Measurements from ENCODE around the gene ANKRD33B. TPM values are rescaled to one million over a fixed set of nuclear protein-coding genes. Genes with fewer than 3 reads are reported as not detected.
"Not testable (repeated sequence)": the region's sequence is repeated elsewhere in the genome, so short reads cannot be mapped to it uniquely, and the experiment has no call there.

ANKRD33B gene
- total and polyA plus RNA-seq, 2 of the 13 experiments (the other 11 are each of a cell fraction or from before 2014, with no cell fraction given) = 0.02 TPM; not detected in 1

DNA sequence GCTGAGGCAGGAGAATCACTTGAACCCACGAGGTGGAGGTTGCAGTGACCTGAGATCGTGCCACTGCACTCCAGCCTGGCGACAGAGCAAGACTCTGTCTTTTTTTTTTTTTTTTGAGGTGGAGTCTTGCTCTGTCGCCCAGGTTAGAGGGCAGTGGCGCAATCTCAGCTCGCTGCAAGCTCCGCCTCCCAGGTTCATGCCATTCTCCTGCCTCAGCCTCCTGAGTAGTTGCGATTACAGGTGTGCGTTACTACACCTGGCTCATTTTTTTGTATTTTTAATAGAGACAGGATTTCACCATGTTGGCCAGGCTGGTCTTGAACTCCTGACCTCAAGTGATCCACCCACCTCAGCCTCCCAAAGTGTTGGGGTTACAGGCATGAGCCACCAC is 42.8 kb downstream of the ANKRD33B start:
- H3K36me3 ChIP-seq (replicated peaks in 1 of 2; ENCODE audit: control insufficient read depth in 1 of 2, insufficient read depth in 2 of 2, low read length in 2 of 2); CTCF ChIA-PET (ENCODE audit: low intra/inter-chr PET ratio, low total read pairs); H2AFZ ChIP-seq (ENCODE audit: low read length); H3K4me2 ChIP-seq (ENCODE audit: low read depth, low read length); H3K9ac ChIP-seq (ENCODE audit: insufficient read depth, low read depth, low read length); BruUV-seq (replicated peaks); H3K27me3 ChIP-seq (ENCODE audit: control insufficient read depth in 1 of 2, insufficient read depth in 2 of 2, low read length in 2 of 2); H3K4me3 ChIP-seq (replicated peaks in 1 of 3; ENCODE audit: insufficient read depth in 1 of 3, low read depth in 2 of 3, low read length in 3 of 3); H3K4me1 ChIP-seq (ENCODE audit: insufficient read depth, low read length); H4K20me1 ChIP-seq (ENCODE audit: insufficient read depth, low read length); DNase-seq (ENCODE audit: low spot score); POLR2A ChIA-PET; H3K27ac ChIP-seq (ENCODE audit: extremely low read length, insufficient read depth, low read length); in situ Hi-C loops (cut with HindIII; ENCODE audit: extremely low pct_ligation_motif_present, low pct_unique_long_range_greater_than_20kb); ATAC-seq; intact Hi-C loops (cut with micrococcal nuclease; ENCODE audit: unreplicated experiment); FAIRE-seq; H3K9me3 ChIP-seq (ENCODE audit: low read length); H3K79me2 ChIP-seq (ENCODE audit: insufficient read depth, low read length): not testable (repeated sequence)
- whole genome bisulfite sequencing (ENCODE audit: low lambda C conversion rate) = 39% methylated on average over 7 of the region's 9 CpGs

DNA sequence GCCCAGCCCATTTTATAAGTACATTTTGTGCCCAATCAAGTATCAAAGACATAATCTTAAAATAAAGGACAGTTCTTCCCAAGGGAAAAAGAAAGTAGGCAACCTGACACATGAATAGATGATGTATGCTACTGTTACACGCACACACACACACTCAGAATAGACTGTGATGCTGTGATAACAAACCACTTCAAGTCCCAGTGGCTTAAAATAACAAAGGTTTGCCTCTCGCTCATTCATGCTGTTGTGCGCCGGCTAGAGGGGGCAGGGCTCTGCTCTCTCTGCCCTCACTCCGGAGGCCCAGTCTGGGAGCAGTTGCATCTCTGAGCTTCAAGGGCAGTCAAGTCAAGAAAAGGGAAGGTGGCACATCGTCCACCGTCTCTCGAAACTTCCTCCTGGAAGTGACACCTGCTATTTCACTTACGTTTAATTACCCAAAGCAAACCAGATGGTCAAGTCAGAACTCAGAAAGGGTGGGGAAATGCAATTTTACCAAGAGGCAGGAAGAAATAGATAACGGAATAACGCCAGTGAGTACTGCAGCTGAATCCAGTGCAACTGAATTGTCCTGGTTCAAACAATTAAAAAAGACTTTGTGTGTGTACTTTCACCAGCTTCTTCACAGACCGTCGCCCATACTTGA is 43.3 kb downstream of the ANKRD33B start:
- 63% methylated on average over 12 of the region's 13 CpGs for WGBS (ENCODE audit: low lambda C conversion rate)
- no peak overlapping the region for H2AFZ ChIP-seq (ENCODE audit: low read length)
- in situ Hi-C loops (cut with HindIII; ENCODE audit: extremely low pct_ligation_motif_present, low pct_unique_long_range_greater_than_20kb) (no loop called here), intact Hi-C loops (cut with micrococcal nuclease; ENCODE audit: unreplicated experiment) (no loop called here)
- no peak overlapping the region for H3K9ac ChIP-seq (ENCODE audit: insufficient read depth, low read depth, low read length)
- FAIRE-seq (no peak), DNase-seq (ENCODE audit: low spot score) (no peak), ATAC-seq (no peak)
- no peak overlapping the region for H3K4me2 ChIP-seq (ENCODE audit: low read depth, low read length)
- no peak overlapping the region for H3K4me3 ChIP-seq (replicated peaks in 1 of 3; ENCODE audit: insufficient read depth in 1 of 3, low read depth in 2 of 3, low read length in 3 of 3)
- ChIA-PET CTCF (ENCODE audit: low intra/inter-chr PET ratio, low total read pairs) (no interaction called here), POLR2A (no interaction called here)
- no peaks in the 10 kb centered on the region for H3K9me3 ChIP-seq (ENCODE audit: low read length)
- peaks cover 3% of the 10 kb centered on the region for H3K4me1 ChIP-seq (ENCODE audit: insufficient read depth, low read length)
- H3K27me3 ChIP-seq (ENCODE audit: control insufficient read depth in 1 of 2, insufficient read depth in 2 of 2, low read length in 2 of 2) = no peaks in the 10 kb centered on the region; a peak in 1 of 5 replicates
- no peaks in the 10 kb centered on the region for H3K36me3 ChIP-seq (replicated peaks in 1 of 2; ENCODE audit: control insufficient read depth in 1 of 2, insufficient read depth in 2 of 2, low read length in 2 of 2)
- no TSS peak for BruUV-seq (replicated peaks)
- TF ChIP-seq ZNF205 (CRISPR knock-in tag; IDR thresholded peaks at IDR 0.05) = no peak
- TF ChIP-seq ZNF740 (CRISPR knock-in tag; IDR thresholded peaks at IDR 0.05) = no peak
- no peak for TF ChIP-seq ZNF589 (CRISPR knock-in tag; conservative IDR thresholded peaks at IDR 0.05)
- TF ChIP-seq ZNF451 (CRISPR knock-in tag; IDR thresholded peaks at IDR 0.05) = no peak
- TF ChIP-seq ZFP82 (CRISPR knock-in tag; IDR thresholded peaks at IDR 0.05; ENCODE audit: borderline replicate concordance) = no peak
- no peaks in the 10 kb centered on the region for H4K20me1 ChIP-seq (ENCODE audit: insufficient read depth, low read length)
- no peak overlapping the region for H3K27ac ChIP-seq (ENCODE audit: extremely low read length, insufficient read depth, low read length)
- no peaks in the 10 kb centered on the region for H3K79me2 ChIP-seq (ENCODE audit: insufficient read depth, low read length)
